GM12891 (cell line): ENCODE data around the gene MUC5AC. TPM values are rescaled to one million over a fixed set of nuclear protein-coding genes. Genes with fewer than 3 reads are reported as not detected.

Source experiments
- DNase-seq: peaks from one replicate; pipeline ENCODE4 v3.0.0; 2011; ENCODE audit warnings: low spot score; ENCODE audit not compliant: insufficient read length
- FAIRE-seq: peaks from 2 replicates; lab custom pipeline; 2011; peaks lifted over from hg19 to GRCh38; lab: Jason Lieb, UNC
- PAX5 ChIP-seq: IDR thresholded peaks from 2 replicates; pipeline ENCODE4 v1.6.1; 2011; ENCODE audit warnings: low read length, moderate library complexity, mild to moderate bottlenecking; ENCODE audit not compliant: insufficient read depth, severe bottlenecking
- POLR2A ChIP-seq: IDR thresholded peaks from 2 replicates; pipeline ENCODE4 v1.6.1; 2011; ENCODE audit warnings: low read depth, low read length, control low read depth
- POLR2AphosphoS5 ChIP-seq: IDR thresholded peaks from 2 replicates; pipeline ENCODE4 v1.6.1; 2011; ENCODE audit warnings: low read depth, low read length, control low read depth
- POU2F2 ChIP-seq: IDR thresholded peaks from 2 replicates; pipeline ENCODE4 v1.6.1; 2011; ENCODE audit warnings: low read depth, mild to moderate bottlenecking, control low read depth, low read length, moderate library complexity
- SPI1 ChIP-seq: IDR thresholded peaks from 2 replicates; pipeline ENCODE4 v1.6.1; 2011; ENCODE audit warnings: low read depth, low read length, control low read depth
- TAF1 ChIP-seq: IDR thresholded peaks from 2 replicates; pipeline ENCODE4 v1.6.1; 2011; ENCODE audit warnings: low read depth, low read length, control low read depth
- polyA plus RNA-seq: library from polyadenylated mRNA; unstranded; fragments of >200 nt; gene quantifications from one replicate; pipeline ENCODE4 v1.2.1, GENCODE V29; 2012; ENCODE audit warnings: low read depth, missing spikeins, inconsistent platforms; ENCODE audit not compliant: missing spikeins

The MUC5AC gene, protein sequence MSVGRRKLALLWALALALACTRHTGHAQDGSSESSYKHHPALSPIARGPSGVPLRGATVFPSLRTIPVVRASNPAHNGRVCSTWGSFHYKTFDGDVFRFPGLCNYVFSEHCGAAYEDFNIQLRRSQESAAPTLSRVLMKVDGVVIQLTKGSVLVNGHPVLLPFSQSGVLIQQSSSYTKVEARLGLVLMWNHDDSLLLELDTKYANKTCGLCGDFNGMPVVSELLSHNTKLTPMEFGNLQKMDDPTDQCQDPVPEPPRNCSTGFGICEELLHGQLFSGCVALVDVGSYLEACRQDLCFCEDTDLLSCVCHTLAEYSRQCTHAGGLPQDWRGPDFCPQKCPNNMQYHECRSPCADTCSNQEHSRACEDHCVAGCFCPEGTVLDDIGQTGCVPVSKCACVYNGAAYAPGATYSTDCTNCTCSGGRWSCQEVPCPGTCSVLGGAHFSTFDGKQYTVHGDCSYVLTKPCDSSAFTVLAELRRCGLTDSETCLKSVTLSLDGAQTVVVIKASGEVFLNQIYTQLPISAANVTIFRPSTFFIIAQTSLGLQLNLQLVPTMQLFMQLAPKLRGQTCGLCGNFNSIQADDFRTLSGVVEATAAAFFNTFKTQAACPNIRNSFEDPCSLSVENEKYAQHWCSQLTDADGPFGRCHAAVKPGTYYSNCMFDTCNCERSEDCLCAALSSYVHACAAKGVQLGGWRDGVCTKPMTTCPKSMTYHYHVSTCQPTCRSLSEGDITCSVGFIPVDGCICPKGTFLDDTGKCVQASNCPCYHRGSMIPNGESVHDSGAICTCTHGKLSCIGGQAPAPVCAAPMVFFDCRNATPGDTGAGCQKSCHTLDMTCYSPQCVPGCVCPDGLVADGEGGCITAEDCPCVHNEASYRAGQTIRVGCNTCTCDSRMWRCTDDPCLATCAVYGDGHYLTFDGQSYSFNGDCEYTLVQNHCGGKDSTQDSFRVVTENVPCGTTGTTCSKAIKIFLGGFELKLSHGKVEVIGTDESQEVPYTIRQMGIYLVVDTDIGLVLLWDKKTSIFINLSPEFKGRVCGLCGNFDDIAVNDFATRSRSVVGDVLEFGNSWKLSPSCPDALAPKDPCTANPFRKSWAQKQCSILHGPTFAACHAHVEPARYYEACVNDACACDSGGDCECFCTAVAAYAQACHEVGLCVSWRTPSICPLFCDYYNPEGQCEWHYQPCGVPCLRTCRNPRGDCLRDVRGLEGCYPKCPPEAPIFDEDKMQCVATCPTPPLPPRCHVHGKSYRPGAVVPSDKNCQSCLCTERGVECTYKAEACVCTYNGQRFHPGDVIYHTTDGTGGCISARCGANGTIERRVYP (N-terminal part only)
- polyA plus RNA-seq = 0.01 TPM

DNA sequence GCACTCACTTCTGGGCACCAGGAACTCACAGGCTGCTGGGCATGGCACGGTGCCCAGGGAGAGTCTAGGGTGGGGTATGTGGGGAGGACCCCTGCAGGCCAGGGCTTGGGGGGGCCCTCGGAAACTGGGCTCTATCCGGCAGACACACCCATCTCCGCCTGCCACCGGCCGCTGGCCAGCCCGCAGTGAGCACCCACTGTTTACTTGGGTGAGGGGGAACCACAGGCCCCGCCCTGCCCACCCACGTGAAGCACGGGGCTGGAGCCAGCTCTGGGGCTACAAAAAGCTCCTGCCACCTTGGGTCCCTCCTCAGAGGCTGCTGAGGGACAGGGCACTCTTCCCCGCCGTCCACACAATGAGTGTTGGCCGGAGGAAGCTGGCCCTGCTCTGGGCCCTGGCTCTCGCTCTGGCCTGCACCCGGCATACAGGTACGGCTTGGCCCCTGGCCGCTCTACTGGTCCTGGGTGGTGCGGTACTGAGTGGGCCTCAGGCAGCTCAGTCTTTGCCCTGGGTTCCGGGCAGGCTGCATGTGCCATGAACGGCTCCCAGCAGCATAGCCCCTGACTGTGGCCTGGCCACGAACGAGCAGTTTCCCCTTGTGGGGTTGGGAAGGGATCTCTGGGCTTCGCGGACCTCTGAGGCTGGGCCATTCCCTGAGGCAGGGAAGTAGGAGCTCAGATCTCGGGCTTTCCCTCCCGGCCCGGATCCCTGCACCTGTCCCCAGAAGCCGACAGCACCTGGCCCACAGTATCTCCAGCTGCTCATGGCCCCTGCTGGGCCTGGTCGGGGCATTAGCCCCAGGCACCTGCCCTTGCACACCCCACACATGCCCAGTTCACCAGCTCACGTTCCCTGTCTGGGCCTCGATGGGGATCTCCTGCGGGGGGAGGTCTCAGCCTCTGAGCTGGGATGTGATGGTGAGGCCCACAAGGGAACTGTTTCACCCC, at the start of gene MUC5AC:
TSS of gene MUC5AC (plus strand) at position 309 of the 947 bp plus-strand sequence. CDS start at position 356, 47 bp downstream.
- FAIRE-seq = no peak
- DNase-seq = no peak
- TF ChIP-seq PAX5 (no peak), POU2F2 (no peak), SPI1 (no peak), TAF1 (no peak), POLR2AphosphoS5 (no peak), POLR2A (no peak)

DNA sequence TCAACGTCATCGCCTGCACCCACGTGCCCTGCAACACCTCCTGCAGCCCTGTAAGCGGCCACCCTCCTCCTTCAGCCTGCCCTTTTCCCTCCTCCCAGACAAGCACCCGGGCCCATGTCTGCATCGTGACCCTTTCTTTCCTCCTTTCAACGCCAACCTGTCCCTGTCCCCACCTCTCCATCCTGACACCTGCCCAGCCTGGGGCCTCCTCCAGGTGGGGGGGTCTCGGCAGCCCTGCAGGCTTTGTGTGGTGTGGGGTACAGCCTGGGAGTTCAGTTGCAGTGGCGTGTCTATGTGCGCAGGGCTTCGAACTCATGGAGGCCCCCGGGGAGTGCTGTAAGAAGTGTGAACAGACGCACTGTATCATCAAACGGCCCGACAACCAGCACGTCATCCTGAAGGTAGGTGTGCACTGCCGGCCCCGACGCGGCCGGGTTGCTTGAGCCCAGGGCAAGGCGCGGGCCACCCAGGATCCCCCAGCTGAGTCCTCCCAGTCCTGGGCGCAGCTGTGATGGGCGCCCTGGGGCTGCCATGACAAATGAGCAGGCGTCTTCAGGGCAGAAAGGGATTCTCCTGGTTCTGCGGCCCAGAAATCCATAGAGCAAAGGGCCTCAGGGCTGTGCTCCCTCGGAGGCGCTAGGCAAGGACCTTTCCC, 49.4 kb upstream of the MUC5AC start:
- TF ChIP-seq PAX5 (no peak), POLR2A (no peak), POLR2AphosphoS5 (no peak), SPI1 (no peak), POU2F2 (no peak), TAF1 (no peak)
- DNase-seq (no peak), FAIRE-seq (no peak)

DNA sequence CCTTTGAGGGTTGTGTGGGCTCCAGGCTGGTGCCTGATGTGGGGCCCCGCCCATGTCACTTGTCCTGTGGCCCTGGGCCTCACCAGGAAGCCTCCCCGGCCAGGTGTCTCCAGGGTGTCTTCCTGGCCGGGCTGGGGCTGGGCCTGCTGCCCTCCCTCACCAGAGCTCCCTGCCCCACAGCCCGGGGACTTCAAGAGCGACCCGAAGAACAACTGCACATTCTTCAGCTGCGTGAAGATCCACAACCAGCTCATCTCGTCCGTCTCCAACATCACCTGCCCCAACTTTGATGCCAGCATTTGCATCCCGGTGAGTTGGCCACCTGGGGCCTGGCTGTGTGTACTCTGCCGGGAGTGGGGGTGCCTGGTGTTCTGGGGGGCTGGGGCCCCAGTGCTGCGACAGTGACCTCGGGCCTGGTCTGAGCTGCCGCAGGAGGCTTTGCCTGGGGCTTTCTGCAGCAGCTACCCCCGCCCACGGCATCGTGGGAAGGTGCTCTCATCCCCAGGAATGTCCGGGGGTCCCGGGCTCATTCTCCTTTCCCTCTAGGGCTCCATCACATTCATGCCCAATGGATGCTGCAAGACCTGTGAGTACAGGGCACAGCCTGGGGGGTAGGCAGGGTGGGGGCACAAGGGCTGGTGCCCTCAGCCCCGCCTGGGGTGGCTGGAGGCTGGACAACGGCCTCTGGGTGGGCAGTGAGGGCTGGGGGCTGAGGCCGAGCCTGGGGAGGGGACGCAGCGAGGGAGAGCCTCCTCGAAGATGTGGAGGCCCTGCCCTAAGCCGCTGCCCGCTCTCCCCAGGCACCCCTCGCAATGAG, 48.4 kb upstream of the MUC5AC start:
- no peak for TF ChIP-seq SPI1
- no peak for TF ChIP-seq PAX5
- no peak for TF ChIP-seq TAF1
- no peak for TF ChIP-seq POLR2A
- no peak for TF ChIP-seq POU2F2
- TF ChIP-seq POLR2AphosphoS5 = no peak
- FAIRE-seq = no peak
- DNase-seq = no peak

DNA sequence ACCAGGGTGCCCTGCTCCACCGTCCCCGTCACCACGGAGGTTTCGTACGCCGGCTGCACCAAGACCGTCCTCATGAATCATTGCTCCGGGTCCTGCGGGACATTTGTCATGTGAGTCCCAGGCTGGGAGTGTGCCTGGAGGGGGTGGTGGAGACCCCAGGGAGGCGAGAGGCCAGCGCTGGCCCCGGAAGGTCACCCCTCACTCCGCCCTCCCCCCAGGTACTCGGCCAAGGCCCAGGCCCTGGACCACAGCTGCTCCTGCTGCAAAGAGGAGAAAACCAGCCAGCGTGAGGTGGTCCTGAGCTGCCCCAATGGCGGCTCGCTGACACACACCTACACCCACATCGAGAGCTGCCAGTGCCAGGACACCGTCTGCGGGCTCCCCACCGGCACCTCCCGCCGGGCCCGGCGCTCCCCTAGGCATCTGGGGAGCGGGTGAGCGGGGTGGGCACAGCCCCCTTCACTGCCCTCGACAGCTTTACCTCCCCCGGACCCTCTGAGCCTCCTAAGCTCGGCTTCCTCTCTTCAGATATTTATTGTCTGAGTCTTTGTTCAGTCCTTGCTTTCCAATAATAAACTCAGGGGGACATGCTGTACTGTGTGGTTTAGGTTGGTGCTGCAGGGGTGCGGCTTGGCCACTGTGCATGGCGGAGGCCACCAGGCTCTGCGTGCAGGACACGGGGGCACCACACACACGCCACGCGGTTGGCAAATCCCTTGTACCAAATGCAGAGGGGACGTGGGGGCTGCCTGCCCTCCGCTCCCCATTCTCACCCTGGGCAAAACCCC, 47.6 kb upstream of the MUC5AC start:
- FAIRE-seq = no peak
- no peak for DNase-seq
- TF ChIP-seq POLR2AphosphoS5 (no peak), SPI1 (no peak)

DNA sequence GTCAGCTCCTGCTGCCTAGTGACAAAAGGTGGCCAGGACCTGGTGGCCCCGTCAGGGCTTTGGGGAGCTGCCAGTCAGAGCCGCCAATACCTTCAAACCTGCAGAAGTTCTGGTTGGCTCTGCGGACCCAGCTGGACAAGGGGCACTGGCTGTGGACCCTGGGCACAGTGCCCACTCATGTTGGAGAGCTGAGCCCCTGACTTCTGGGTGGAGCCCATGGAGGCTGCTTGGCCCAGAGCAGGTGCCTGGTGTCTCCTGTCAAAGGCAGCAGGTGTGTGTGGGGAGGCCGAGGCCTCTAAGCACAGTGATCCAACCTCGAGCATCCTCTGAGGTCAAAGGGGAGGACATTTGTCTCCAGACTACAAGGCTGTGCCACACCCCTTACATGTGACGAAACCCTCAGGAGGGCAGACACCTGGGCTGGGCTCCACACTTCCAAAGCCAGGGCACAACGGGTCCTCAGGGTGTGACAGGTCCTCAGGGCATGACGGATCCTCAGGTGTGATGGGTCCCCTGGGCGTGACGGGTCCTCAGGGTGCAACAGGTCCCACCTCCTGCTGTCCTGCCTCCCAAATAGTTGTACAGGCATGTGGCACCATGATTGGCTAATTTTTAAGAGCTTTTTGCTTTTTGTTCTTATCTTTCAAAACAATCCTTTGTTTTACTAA, 46.1 kb upstream of the MUC5AC start:
- FAIRE-seq = no peak
- no peak for DNase-seq
- TF ChIP-seq POU2F2 (no peak), TAF1 (no peak), SPI1 (no peak), POLR2A (no peak), PAX5 (no peak), POLR2AphosphoS5 (no peak)

DNA sequence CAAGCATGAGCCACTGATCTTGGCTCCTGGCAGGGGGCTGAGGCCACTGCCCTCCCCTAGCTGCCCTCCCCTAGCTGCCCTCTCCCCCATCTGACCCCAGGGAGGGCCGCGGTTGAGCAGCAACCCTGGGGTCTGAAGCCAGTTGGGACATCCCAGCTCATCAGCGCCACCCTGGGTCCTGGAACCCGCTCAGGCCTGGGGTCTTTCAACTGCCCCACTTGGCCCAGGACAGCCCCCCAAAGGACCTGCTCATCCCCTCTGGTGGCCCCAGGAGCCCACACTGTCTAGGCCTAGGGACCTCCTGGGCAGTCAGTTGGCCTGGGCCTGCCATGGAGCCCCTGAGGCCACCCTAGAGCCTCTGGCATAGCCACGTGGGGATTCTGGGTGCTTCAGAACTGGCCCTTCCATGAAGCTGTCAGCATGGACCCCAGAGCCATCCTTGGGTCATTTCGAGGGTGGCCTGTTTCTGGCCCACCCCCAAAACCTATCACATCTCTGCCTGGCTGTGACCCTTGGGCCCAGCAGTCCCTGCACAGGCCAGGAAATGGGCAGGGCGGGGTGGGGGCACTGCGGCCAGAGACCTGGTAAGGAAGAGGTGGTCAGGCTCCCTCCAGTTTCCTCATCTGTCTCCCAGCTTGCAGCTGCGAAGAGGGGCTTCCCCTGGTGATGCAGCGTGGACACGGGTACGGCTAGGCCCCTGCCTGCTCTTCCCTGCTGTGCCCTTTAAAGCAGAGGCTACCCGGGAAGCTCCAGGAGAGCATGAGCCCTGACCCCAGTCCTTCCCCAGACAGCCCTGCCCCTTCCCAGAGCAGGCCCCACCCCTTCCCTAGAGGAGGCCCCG, 45.2 kb upstream of the MUC5AC start:
- TF ChIP-seq POU2F2 (no peak), SPI1 (no peak), POLR2A (no peak), PAX5 (no peak), TAF1 (no peak), POLR2AphosphoS5 (no peak)
- FAIRE-seq (no peak), DNase-seq (no peak)
